BE2C (cell line): ENCODE measurements around the gene CDV3.
A peak's percentile ranks its signal among the peaks of the same experiment; 100 is the strongest.

ENCODE experiments used
- DNase-seq: peaks from one replicate; pipeline ENCODE4 v3.0.0-alpha.2; 2020
- H3K27me3 ChIP-seq: fragments of 250-450 bp; sonication (Bioruptor Pico); 2 replicates; pipeline ENCODE4 v1.5.1; 2020; ENCODE audit warnings: mild to moderate bottlenecking
- H3K36me3 ChIP-seq: fragments of 250-450 bp; sonication (Bioruptor Pico); 2 replicates; pipeline ENCODE4 v1.5.1; 2020; ENCODE audit warnings: mild to moderate bottlenecking
- H3K4me1 ChIP-seq: fragments of 250-450 bp; sonication (Bioruptor Pico); 2 replicates; pipeline ENCODE4 v1.5.1; 2020
- H3K4me3 ChIP-seq: 2 replicates; pipeline ENCODE4 v1.5.1; 2011; ENCODE audit warnings: low read depth, low read length
- H3K9me3 ChIP-seq: fragments of 250-450 bp; sonication (Bioruptor Pico); 2 replicates; pipeline ENCODE4 v1.5.1; 2020
- TF ChIP-seq, protein P1 (sequence below): IDR thresholded peaks from 2 replicates; pipeline ENCODE4 v1.5.1; 2012; ENCODE audit warnings: mild to moderate bottlenecking, low read depth, low read length

Gene CDV3

DNA sequence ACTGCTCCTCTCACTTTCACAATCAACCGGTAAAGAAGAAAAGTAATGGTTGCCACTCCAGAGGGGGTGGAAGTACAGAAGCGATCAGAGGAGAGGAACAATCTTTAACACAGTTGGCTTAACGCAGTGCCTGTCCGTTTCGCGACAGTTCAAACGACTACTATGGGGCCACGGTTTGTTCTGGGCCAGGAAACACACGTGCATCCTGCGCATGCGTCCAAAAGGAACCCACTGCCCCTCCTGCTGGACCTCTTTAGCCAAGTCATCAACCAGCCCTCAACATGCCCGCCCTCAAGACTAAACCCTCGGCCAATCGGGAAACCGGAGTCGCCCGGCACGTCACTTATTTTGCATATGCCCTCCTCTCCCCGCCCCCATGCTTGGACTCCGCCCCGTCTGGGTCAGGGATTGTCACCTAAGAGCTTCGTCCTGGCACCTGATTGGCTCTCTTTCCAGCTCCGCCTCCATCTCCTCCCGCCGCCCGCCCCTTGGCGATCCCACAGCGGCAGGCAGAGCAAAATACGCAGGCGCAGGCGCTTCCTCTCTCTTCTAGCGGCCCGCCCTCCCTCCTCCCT, 345 bp upstream of the CDV3 start:
- Histone ChIP-seq H3K27me3 (no peaks in the 10 kb centered on the region), H3K4me1 (peaks cover 11% of the 10 kb centered on the region), H3K36me3 (peaks cover 24% of the 10 kb centered on the region), H3K4me3 (peak overlapping the region; percentile 63), H3K9me3 (no peaks in the 10 kb centered on the region)
- TF ChIP-seq, protein P1, sequence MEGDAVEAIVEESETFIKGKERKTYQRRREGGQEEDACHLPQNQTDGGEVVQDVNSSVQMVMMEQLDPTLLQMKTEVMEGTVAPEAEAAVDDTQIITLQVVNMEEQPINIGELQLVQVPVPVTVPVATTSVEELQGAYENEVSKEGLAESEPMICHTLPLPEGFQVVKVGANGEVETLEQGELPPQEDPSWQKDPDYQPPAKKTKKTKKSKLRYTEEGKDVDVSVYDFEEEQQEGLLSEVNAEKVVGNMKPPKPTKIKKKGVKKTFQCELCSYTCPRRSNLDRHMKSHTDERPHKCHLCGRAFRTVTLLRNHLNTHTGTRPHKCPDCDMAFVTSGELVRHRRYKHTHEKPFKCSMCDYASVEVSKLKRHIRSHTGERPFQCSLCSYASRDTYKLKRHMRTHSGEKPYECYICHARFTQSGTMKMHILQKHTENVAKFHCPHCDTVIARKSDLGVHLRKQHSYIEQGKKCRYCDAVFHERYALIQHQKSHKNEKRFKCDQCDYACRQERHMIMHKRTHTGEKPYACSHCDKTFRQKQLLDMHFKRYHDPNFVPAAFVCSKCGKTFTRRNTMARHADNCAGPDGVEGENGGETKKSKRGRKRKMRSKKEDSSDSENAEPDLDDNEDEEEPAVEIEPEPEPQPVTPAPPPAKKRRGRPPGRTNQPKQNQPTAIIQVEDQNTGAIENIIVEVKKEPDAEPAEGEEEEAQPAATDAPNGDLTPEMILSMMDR, result peak; percentile 31; the same call in 1 of the 2 replicates
- peak; percentile 100 for DNase-seq

DNA sequence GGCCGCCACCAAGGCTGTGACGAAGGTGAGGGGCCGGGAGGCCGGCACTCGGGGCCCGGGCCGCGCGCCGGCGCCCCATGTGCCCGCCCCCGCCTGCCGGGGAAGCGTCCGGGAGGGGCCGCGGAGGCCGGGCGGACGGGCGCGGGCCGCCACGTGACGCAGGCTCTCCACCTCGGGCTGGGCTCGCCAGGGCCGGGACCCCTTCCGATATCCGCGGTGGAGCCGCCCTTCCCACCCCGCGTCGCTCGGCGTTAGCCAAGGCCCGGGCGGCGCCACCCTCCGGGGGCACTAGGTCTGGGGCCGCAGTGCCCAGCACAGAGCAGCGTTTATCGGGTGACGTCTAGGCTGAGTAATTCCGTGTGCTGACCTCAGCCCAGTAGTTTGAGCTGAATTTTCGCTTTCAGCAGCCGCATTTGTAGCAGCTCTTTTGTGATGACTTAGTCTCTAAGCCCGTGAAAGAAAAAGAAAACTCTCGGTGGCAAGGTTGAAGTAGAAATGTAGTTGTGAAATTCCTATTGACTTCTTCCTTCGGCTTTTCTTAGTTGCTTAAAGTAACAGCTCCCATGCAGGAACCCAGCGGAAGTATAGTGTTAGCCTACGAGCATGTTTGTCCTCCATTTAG, 885 bp downstream of the CDV3 start:
- Histone ChIP-seq H3K27me3 (no peaks in the 10 kb centered on the region), H3K36me3 (peaks cover 37% of the 10 kb centered on the region), H3K4me3 (peak overlapping the region; percentile 99), H3K9me3 (no peaks in the 10 kb centered on the region), H3K4me1 (peaks cover 11% of the 10 kb centered on the region)
- TF ChIP-seq, protein P1, result no peak
- DNase-seq, result peak; percentile 78

- TF ChIP-seq, protein P1, result no peak
- H3K4me3 ChIP-seq, result peak overlapping the region; percentile 99
- no peak for DNase-seq
- no peaks in the 10 kb centered on the region for H3K27me3 ChIP-seq
- H3K4me1 ChIP-seq, result peaks cover 11% of the 10 kb centered on the region
- no peaks in the 10 kb centered on the region for H3K9me3 ChIP-seq
- peaks cover 42% of the 10 kb centered on the region for H3K36me3 ChIP-seq
Observed at GRCh38 chr3:133575086-133575485, 1.6 kb downstream of the CDV3 start.

DNA sequence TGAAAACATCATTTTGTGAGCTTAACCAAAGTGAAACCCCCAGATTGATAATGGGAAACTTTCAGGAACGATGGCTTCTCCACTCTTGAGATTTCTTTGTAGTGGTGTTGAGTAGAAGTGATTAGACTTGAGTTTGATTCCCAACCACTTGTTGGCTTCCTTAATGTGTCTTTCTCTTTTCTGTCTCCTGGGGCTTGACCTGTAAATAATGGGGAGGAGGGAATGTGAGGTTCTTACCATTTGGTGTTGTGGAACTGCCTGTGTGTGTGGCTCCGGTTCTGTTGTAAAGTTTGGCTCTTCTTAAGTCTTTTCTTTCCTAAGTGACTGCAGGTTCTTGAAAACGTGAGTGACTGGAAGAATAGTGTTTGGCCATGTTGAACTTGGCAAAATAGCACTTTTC, 2.7 kb downstream of the CDV3 start:
- no peaks in the 10 kb centered on the region for H3K9me3 ChIP-seq
- TF ChIP-seq, protein P1, result no peak
- H3K27me3 ChIP-seq, result no peaks in the 10 kb centered on the region
- H3K4me3 ChIP-seq, result peak overlapping the region; percentile 99
- H3K4me1 ChIP-seq, result peaks cover 11% of the 10 kb centered on the region
- peaks cover 53% of the 10 kb centered on the region for H3K36me3 ChIP-seq
- no peak for DNase-seq

- Histone ChIP-seq H3K27me3 (no peaks in the 10 kb centered on the region), H3K36me3 (peaks cover 78% of the 10 kb centered on the region), H3K4me1 (peaks cover 7% of the 10 kb centered on the region; the same call in 1 of the 2 replicates), H3K9me3 (no peaks in the 10 kb centered on the region), H3K4me3 (no peak overlapping the region)
- DNase-seq, result peak; percentile 48
- TF ChIP-seq, protein P1, result peak; percentile 75
Observed at GRCh38 chr3:133578548-133579191, 5.2 kb downstream of the CDV3 start.

GRCh38 chr3:133583396-133583795, 9.9 kb downstream of the CDV3 start:
- no peak for DNase-seq
- TF ChIP-seq, protein P1, result no peak
- H3K9me3 ChIP-seq, result no peaks in the 10 kb centered on the region
- H3K36me3 ChIP-seq, result peaks cover 98% of the 10 kb centered on the region
- no peaks in the 10 kb centered on the region for H3K4me1 ChIP-seq
- H3K27me3 ChIP-seq, result no peaks in the 10 kb centered on the region
- H3K4me3 ChIP-seq, result no peak overlapping the region
